Measurements from ENCODE around the gene CHST4. TPM values are rescaled to one million over a fixed set of nuclear protein-coding genes. Genes with fewer than 3 reads are reported as not detected.
"Not testable (repeated sequence)": the region's sequence is repeated elsewhere in the genome, so short reads cannot be mapped to it uniquely, and the experiment has no call there.

Gene CHST4
- total RNA-seq, 1 donor from 2014 or later, result not detected

GRCh38 chr16:71520550-71520949 is 5.7 kb upstream of the CHST4 start:
- DNase-seq (ENCODE audit: low spot score in 2 of 2), result no peak
- no peak for FAIRE-seq

GRCh38 chr16:71524566-71525553 is 1.4 kb upstream of the CHST4 start:
- DNase-seq (ENCODE audit: low spot score in 2 of 2) (no peak), FAIRE-seq (no peak)

DNA sequence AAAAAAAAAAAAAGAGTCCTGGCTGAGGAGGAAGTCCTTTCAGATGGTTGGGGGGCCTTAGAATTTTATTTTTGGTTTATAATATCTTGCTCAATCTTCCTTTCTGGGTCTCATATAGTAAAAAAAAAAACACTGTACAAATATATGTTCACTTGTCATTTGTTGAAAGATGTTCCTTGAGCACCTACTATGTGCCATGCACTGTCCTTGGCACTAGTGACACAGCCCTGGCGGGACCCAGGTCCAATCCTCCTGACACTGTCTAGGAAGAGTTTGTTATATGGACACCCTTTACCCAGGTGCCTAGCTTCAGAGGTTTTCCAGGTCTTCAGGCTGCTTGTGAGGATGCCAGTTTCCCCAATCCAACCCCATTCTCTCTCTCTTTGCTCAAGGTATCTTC is 2.0 kb downstream of the CHST4 start:
- FAIRE-seq, result no peak
- DNase-seq (ENCODE audit: low spot score in 2 of 2), result no peak

DNA sequence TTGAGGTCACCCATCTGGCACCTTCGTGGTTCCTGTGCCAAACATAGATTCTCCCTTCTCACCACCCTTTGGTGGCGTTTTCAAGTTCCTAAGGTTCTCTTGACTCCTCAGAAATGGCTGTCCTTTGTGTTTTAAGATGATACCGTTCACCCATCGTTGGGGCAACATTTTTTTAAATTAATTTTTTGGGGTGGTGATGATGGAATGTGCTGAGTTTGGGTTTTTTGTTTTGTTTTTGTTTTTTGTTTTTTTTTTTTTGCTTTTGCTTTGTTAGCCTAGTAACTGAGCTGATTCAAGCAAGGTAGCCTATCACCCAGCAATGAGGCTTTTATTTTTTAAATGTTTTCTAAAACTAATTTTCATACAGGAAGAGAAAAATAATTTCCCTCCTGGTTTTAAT is 2.6 kb downstream of the CHST4 start:
- DNase-seq (ENCODE audit: low spot score in 2 of 2) (no peak), FAIRE-seq (no peak)

GRCh38 chr16:71532366-71532765 is 6.1 kb downstream of the CHST4 start:
- no peak for DNase-seq (ENCODE audit: low spot score in 2 of 2)
- no peak for FAIRE-seq

- DNase-seq (ENCODE audit: low spot score in 2 of 2) (no peak), FAIRE-seq (no peak)
These were observed 10.7 kb downstream of the CHST4 start for GRCh38 chr16:71536752-71537499.

GRCh38 chr16:71537643-71538042 is 11.4 kb downstream of the CHST4 start:
- peak in 1 of 2 donors; percentile 34 for DNase-seq (ENCODE audit: low spot score in 2 of 2)
- no peak for FAIRE-seq

- DNase-seq (ENCODE audit: low spot score in 2 of 2), result no peak
- FAIRE-seq, result no peak
These were observed 16.2 kb downstream of the CHST4 start for GRCh38 chr16:71542377-71542776.

DNA sequence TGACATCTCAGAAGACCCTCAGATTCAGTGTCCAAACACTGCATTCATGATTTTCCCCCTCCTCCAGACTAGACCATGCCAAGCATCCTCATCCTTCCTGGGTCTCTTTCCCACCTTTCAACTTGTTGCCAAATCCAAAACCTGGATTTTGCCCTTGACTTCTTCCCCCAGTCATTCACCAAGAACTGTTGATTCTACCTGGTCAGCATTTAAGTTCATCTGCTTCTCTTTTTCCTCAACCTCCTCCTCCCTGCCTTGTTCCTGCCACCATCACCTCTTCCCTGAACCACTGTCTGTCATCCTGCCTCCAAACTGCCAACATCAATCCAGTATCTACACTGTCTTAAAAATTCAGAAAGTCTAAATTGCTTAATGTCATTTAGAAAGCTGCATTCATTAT is 20.9 kb downstream of the CHST4 start:
- no peak for DNase-seq (ENCODE audit: low spot score in 2 of 2)
- FAIRE-seq, result no peak

GRCh38 chr16:71552698-71553503 is 26.7 kb downstream of the CHST4 start:
- FAIRE-seq, result no peak
- no peak for DNase-seq (ENCODE audit: low spot score in 2 of 2)

DNA sequence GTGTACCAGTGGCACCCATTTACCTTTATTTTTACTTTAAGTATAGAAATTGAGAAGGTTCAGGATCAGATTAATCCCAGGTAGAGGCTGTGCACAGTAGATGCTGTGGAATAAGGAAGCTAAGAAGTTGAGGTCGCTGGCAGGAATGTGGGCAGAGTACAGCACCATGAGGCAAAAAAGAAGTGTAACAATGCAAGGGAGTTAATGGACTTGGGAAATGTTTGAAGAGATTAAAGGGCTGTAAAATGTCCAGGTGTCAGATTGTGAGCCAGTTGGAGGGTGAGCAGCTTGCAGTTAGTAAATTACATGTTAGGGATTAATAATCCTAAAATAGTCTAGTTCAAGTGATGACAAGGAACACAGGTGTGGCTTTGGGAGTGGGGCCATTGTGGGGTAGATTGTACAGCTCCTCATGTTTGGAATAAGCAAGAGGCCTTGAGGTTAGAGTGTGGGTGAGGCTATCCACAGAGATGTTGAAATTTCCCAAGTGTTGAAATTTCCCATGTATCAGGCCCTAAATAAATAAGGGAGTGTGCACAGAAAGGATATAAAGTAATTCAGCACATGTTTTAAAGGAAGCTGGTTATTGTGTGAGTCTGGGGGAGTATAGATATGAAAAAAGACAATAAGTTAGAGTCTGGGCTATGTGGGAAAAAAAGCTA is 29.1 kb downstream of the CHST4 start:
- DNase-seq (ENCODE audit: low spot score in 2 of 2) (no peak), FAIRE-seq (no peak)

GRCh38 chr16:71557299-71557698 is 31.1 kb downstream of the CHST4 start:
- FAIRE-seq (no peak), DNase-seq (ENCODE audit: low spot score in 2 of 2) (no peak)

- DNase-seq (ENCODE audit: low spot score in 2 of 2) (no peak), FAIRE-seq (no peak)
These were observed 31.8 kb downstream of the CHST4 start for GRCh38 chr16:71557954-71558582.

- DNase-seq (ENCODE audit: low spot score in 2 of 2) (no peak), FAIRE-seq (no peak)
These were observed 33.6 kb downstream of the CHST4 start for GRCh38 chr16:71559855-71560254.

GRCh38 chr16:71561886-71562285 is 35.7 kb downstream of the CHST4 start:
- not testable (repeated sequence) for FAIRE-seq; DNase-seq (ENCODE audit: low spot score in 2 of 2)

GRCh38 chr16:71562552-71562951 is 36.3 kb downstream of the CHST4 start:
- no peak for FAIRE-seq
- DNase-seq (ENCODE audit: low spot score in 2 of 2), result no peak

- FAIRE-seq (no peak), DNase-seq (ENCODE audit: low spot score in 2 of 2) (no peak)
These were observed 38.2 kb downstream of the CHST4 start for GRCh38 chr16:71564335-71564967.

DNA sequence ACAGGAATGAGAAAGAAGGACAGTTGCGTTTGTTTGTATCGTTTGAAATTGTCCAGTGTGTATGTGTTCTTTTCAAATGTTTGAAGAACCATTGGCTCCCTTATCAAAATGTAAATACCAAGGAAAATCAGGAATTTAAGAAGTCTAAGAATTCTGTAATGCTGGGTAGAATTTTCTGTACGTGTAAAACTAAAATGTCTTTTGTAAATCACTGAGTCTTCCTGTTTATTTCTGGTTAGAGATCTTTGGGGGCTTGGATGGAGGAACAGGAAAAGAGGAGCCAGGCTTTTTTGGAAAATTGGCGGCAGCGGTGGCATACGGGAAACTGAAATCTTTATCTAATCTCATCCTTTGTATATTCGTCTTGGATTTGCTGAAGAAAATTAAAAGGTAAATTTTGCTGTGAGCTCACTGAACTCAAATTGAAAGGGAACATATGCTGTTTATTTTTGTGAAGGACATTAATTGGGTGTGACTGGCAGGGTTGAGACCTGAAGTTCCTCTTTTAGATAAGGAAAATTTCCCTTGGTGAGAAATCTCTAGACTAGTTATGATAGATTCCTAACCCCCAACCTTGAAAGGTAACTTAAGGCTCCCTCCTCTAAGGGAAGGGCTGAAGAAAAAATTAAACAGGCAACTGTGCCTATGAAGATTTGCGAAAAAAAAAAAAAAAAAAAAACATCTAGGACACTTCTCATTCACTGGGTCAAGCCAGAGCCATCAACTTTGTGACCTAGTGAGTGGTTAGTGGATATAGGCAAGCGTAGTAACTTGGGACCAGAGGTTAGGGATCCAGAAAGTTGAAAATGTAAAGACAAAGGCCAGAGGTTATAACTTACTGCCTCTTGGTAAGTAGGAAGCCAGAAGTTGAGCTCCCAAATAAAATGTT is 39.8 kb downstream of the CHST4 start:
- DNase-seq (ENCODE audit: low spot score in 2 of 2) (no peak), FAIRE-seq (no peak)
